HFF-Myc (cell line): ENCODE measurements around the gene COL18A1.

Source experiments
- DNase-seq: peaks from one replicate; pipeline ENCODE4 v3.0.0-alpha.2; 2011; ENCODE audit warnings: low read depth; ENCODE audit errors: extremely low read depth
- H3K4me3 ChIP-seq: replicated peaks from 2 replicates; pipeline ENCODE4 v1.5.1; 2011; ENCODE audit warnings: low read depth, mild to moderate bottlenecking, control low read depth, low read length
- TF ChIP-seq, protein P1 (sequence below): IDR thresholded peaks from 2 replicates; pipeline ENCODE4 v1.5.1; 2012; ENCODE audit warnings: mild to moderate bottlenecking, low read depth, low read length, control low read depth; ENCODE audit errors: missing control alignments

The COL18A1 gene

DNA sequence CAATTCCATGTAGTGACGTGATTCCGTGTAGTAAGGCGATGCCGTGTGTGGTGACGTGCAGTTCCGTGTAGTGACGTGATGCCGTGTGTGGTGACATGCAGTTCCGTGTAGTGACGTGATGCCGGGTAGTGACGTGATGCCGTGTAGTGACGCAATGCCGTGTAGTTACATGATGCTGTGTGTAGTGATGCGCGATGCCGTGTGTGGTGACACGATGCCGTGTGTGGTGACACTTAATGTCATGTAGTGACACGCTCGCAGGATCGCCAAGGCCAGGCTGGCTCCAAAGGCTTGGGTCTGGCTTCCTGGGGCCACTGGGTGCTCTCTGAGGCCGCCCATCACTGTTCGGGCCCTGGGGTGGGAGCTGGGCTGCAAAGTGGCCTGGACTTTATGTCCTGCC, 14.2 kb downstream of the COL18A1 start:
- TF ChIP-seq, protein P1, sequence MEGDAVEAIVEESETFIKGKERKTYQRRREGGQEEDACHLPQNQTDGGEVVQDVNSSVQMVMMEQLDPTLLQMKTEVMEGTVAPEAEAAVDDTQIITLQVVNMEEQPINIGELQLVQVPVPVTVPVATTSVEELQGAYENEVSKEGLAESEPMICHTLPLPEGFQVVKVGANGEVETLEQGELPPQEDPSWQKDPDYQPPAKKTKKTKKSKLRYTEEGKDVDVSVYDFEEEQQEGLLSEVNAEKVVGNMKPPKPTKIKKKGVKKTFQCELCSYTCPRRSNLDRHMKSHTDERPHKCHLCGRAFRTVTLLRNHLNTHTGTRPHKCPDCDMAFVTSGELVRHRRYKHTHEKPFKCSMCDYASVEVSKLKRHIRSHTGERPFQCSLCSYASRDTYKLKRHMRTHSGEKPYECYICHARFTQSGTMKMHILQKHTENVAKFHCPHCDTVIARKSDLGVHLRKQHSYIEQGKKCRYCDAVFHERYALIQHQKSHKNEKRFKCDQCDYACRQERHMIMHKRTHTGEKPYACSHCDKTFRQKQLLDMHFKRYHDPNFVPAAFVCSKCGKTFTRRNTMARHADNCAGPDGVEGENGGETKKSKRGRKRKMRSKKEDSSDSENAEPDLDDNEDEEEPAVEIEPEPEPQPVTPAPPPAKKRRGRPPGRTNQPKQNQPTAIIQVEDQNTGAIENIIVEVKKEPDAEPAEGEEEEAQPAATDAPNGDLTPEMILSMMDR: no peak
- H3K4me3 ChIP-seq: no peak overlapping the region
- DNase-seq: no peak

GRCh38 chr21:45420061-45421041, 15.4 kb downstream of the COL18A1 start:
- TF ChIP-seq, protein P1: no peak
- H3K4me3 ChIP-seq: no peak overlapping the region
- DNase-seq: no peak

GRCh38 chr21:45421071-45421845, 16.3 kb downstream of the COL18A1 start:
- TF ChIP-seq, protein P1: no peak
- H3K4me3 ChIP-seq: no peak overlapping the region
- DNase-seq: no peak

DNA sequence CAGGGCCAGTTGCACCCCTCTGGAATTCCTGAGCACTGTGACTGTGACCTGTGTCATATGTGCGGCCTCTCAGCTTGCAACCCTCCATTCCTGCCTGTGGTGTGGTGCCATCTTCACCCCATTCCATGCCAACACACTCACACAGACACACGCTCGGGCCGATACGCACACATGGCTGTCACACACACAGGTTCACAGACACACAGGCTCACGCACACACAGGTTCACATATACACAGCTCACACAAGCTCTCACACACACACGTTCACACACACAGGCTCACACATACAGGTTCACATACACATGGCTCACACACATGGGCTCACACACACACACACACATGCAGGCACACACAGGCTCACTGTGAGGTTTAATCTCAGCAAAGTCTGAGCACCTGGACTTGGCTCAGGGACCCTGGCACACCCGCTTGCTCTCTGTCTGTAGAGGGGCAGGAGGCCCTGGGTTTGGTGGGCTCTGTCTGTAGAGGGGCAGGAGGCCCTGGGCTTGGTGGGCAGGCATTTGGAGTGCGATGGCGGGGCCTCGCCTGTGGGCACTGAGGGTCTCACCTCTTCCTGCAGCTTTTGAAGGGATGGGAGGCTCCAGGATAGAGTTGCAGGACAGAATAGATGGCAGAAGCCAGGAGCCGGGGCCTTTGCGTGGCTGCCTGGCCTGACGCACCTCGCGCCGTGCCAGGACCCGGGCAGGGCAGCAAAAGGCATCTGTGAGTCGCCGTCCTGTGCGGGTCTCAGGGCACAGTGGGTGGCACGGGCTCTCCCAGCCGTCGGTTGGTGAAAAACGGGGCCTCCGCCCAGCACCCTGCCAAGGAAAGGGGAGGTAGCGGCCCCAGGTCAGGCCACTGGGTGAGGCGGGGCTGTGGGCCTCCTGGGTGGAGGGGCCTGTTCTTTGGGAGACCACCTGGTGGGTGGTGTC, 17.1 kb downstream of the COL18A1 start:
- H3K4me3 ChIP-seq: no peak overlapping the region
- no peak for DNase-seq
- TF ChIP-seq, protein P1: no peak

- H3K4me3 ChIP-seq: no peak overlapping the region
- TF ChIP-seq, protein P1: no peak
- DNase-seq: no peak
These were observed 18.4 kb downstream of the COL18A1 start for GRCh38 chr21:45423201-45423955.
